ENCODE results near the gene PAFAH2. TPM values are rescaled to one million over a fixed set of nuclear protein-coding genes. Genes with fewer than 3 reads are reported as not detected.
A peak's percentile ranks its signal among the peaks of the same experiment; 100 is the strongest.

PAFAH2 gene
- total and polyA plus RNA-seq, 2 of the 8 experiments (the other 6 are each of a cell fraction or from before 2014, with no cell fraction given) = 7.7 to 9.3 TPM

DNA sequence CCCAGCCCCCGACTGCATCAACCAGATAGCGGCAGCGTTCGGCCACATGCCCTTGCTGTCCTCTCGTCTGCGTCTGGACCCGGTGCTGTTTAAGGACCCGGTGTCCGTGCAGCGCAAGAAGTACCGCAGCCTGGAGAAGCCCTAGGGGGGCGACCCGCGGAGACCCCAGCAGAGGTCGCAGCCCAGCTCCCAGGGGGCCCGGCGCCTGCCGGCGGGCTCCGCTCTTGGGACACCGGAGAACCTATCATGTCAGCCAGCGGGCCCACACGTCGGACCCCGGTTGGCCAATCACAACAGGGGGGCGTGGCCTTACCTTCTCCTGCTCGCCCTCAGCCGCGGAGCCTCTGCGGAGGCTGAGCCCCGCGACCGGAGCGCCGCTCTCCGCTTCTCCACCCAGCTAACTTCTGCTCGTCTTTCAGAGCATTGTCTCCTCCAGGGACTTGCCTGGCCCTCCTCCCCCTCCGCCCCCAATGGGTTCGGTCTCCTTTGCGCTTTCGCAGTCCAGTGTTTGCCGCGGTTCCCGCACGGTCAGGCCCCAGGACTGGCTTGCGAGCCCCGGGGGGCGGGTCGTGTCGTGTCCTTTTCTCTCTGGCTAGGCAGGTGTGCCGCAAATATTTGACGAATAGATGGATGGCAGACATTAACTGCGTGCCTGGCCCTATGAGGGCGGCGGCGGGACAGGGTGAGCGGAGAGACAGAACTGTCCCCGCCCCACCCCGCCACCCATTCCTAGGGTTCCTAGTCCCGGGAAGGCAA, 37.5 kb upstream of the PAFAH2 start:
- peak; percentile 82 to 95 for DNase-seq (ENCODE audit: low read depth in 1 of 2, low spot score in 2 of 2)
- peaks cover 0 to 1% of the 10 kb centered on the region in 2 experiments for H4K20me1 ChIP-seq (replicated peaks in 1 of 2; ENCODE audit: control insufficient read depth in 1 of 2, insufficient read depth in 2 of 2, low read length in 2 of 2)
- H3K23me2 ChIP-seq (ENCODE audit: low read depth, low read length) = peaks cover 9% of the 10 kb centered on the region; the same call in 1 of the 2 replicates
- no peaks in the 10 kb centered on the region for H3K79me1 ChIP-seq (ENCODE audit: low read depth, low read length)
- peak overlapping the region; percentile 59; the same call in 1 of the 2 replicates for H2AFZ ChIP-seq (ENCODE audit: low read length)
- no peak overlapping the region for H2BK120ac ChIP-seq (replicated peaks; ENCODE audit: low read depth, low read length)
- peak overlapping the region; percentile 98 for H3K4ac ChIP-seq (replicated peaks; ENCODE audit: insufficient read length, low read depth, low read length)
- no peak for FAIRE-seq
- H3K9ac ChIP-seq (replicated peaks in 1 of 4; ENCODE audit: extremely low read depth in 1 of 4, low read depth in 3 of 4, low read length in 3 of 4) = 0 out of 7 replicates have a peak overlapping the region, but pooled peaks of 1 of the 4 experiments have one; percentile 4
- no peak overlapping the region for H4K5ac ChIP-seq (ENCODE audit: insufficient read length, low read depth, low read length)
- no peak overlapping the region for H2BK5ac ChIP-seq (ENCODE audit: low read depth, low read length)
- POLR2A ChIA-PET (ENCODE audit: partially characterized antibody) = interaction anchor here (0.6 to 2.0 kb wide), 11 partner anchors 9 to 236 kb away, joined by 3 to 10 read pairs (median 3); partner anchors contain the start of genes CEP85, PAQR7 and SLC30A2
- CTCF ChIA-PET (ENCODE audit: partially characterized antibody) = interaction anchor here (0.6 to 6.5 kb wide), 38 partner anchors 9 to 462 kb away, joined by 3 to 56 read pairs (median 4); partner anchors contain the start of genes EXTL1, SLC30A2 and TRIM63
- H2BK20ac ChIP-seq (ENCODE audit: low read length) = no peak overlapping the region
- H3K9me3 ChIP-seq (ENCODE audit: insufficient read depth in 2 of 2, low read depth in 1 of 2, low read length in 1 of 2) = no peaks in the 10 kb centered on the region
- no peak overlapping the region for H4K91ac ChIP-seq (replicated peaks; ENCODE audit: insufficient read length, low read length)
- H3K23ac ChIP-seq (ENCODE audit: insufficient read length) = no peak overlapping the region
- no peaks in the 10 kb centered on the region for H3K36me3 ChIP-seq (ENCODE audit: control insufficient read depth in 2 of 4, insufficient read depth in 4 of 4, low read length in 3 of 4)
- no peak overlapping the region for H2BK15ac ChIP-seq (ENCODE audit: low read length)
- peak overlapping the region; percentile 39 to 85 (median 76) for H3K4me3 ChIP-seq (ENCODE audit: extremely low read depth in 1 of 4, insufficient read depth in 2 of 4, low read depth in 3 of 4, low read length in 4 of 4)
- H2AK5ac ChIP-seq (ENCODE audit: low read depth, low read length) = no peak overlapping the region
- 0 out of 2 replicates have a peak overlapping the region, but pooled peaks have one; percentile 27 for H2BK12ac ChIP-seq (ENCODE audit: low read depth, low read length)
- H3K56ac ChIP-seq (replicated peaks; ENCODE audit: insufficient read length, low read depth, low read length) = peak overlapping the region; percentile 59
- H3K27ac ChIP-seq (ENCODE audit: low read depth, low read length) = no peak overlapping the region
- no peak overlapping the region for H3K14ac ChIP-seq (ENCODE audit: insufficient read length)
- peak overlapping the region; percentile 60 for H3K18ac ChIP-seq (ENCODE audit: extremely low read depth, low read length)
- no peaks in the 10 kb centered on the region for H3K79me2 ChIP-seq (ENCODE audit: control insufficient read depth in 1 of 2, insufficient read depth in 2 of 2, low read length in 2 of 2)
- H3K4me2 ChIP-seq (ENCODE audit: insufficient read depth in 1 of 2, low read depth in 2 of 2, low read length in 2 of 2) = peak overlapping the region; percentile 27 to 96
- WGBS, 2 experiments (ENCODE audit: extremely low coverage in 1 of 2, insufficient coverage in 1 of 2, insufficient read length in 1 of 2, insufficient replicate concordance in 2 of 2, low coverage in 1 of 2, low lambda C conversion rate in 2 of 2, missing lambda C conversion rate in 1 of 2) = 2% methylated on average over 45 of the region's 60 CpGs; no CpG with 5 or more reads in 1 of the 2 experiments
- peaks cover 0 to 8% (median 6%) of the 10 kb centered on the region in 4 experiments; a peak in 5 of 7 replicates for H3K4me1 ChIP-seq (replicated peaks in 1 of 4; ENCODE audit: control insufficient read depth in 3 of 4, insufficient read depth in 4 of 4, low read length in 3 of 4)
- H3K27me3 ChIP-seq (replicated peaks in 1 of 4; ENCODE audit: control insufficient read depth in 3 of 4, extremely low read depth in 1 of 4, insufficient read depth in 3 of 4, low read length in 3 of 4) = peaks cover 6 to 26% (median 20%) of the 10 kb centered on the region in 4 experiments; a peak in 6 of 7 replicates
- peak overlapping the region; percentile 76 for H4K8ac ChIP-seq (ENCODE audit: extremely low read depth, insufficient read depth, low read length)
- TF ChIP-seq GTF2F1 (IDR thresholded peaks at IDR 0.05; ENCODE audit: borderline replicate concordance, low read depth, low read length) (no peak), RXRA (IDR thresholded peaks at IDR 0.05; ENCODE audit: insufficient read depth, low read depth, low read length) (no peak), NRF1 (IDR thresholded peaks at IDR 0.05; ENCODE audit: low read depth, low read length) (no peak), RNF2 (IDR thresholded peaks at IDR 0.05; ENCODE audit: borderline replicate concordance, low read depth, low read length, missing control alignments, poor library complexity, severe bottlenecking) (no peak), HDAC2 (IDR thresholded peaks at IDR 0.05; ENCODE audit: borderline replicate concordance in 1 of 2, low read depth in 2 of 2, low read length in 2 of 2) (no peak), SUZ12 (IDR thresholded peaks at IDR 0.05; ENCODE audit: low read length) (no peak)
- TF ChIP-seq, protein P1, sequence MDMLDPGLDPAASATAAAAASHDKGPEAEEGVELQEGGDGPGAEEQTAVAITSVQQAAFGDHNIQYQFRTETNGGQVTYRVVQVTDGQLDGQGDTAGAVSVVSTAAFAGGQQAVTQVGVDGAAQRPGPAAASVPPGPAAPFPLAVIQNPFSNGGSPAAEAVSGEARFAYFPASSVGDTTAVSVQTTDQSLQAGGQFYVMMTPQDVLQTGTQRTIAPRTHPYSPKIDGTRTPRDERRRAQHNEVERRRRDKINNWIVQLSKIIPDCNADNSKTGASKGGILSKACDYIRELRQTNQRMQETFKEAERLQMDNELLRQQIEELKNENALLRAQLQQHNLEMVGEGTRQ (IDR thresholded peaks at IDR 0.05; ENCODE audit: low read length) = no peak
- TF ChIP-seq, protein P2, sequence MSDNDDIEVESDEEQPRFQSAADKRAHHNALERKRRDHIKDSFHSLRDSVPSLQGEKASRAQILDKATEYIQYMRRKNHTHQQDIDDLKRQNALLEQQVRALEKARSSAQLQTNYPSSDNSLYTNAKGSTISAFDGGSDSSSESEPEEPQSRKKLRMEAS (IDR thresholded peaks at IDR 0.05) = peak; percentile 62; the same call in 1 of the 2 replicates

All from H1 (cell line).